A673 (cell line): ENCODE measurements around the gene ERICH4. TPM values are rescaled to one million over a fixed set of nuclear protein-coding genes. Genes with fewer than 3 reads are reported as not detected.

Experiments used
- BruUV-seq: library from RNA; stranded (reverse); fragments of 400-500 nt; replicated peaks from 2 replicates; lab custom pipeline; 2021; lab: Mats Ljungman, UMichigan
- CTCF ChIA-PET: fragments of 300-600 bp; sonication (Branson Sonifier 250); formaldehyde crosslinking; loops from one replicate; lab custom pipeline; 2022; ENCODE audit warnings: antibody characterized with exemption; lab: Charles Lee
- POLR2A ChIA-PET: fragments of 300-600 bp; sonication (Branson Sonifier 250); formaldehyde crosslinking; loops from one replicate; lab custom pipeline; 2022; ENCODE audit warnings: antibody characterized with exemption; ENCODE audit not compliant: low non-redundant PET; lab: Charles Lee
- DNase-seq: peaks from one replicate; pipeline ENCODE4 v3.0.0-alpha.2; 2015; ENCODE audit warnings: low spot score
- H3K27ac ChIP-seq: fragments of 200-600 bp; sonication (generic); 2 replicates; pipeline ENCODE4 v1.5.1; 2016; ENCODE audit warnings: mixed run types, low read depth, mild to moderate bottlenecking, mixed read lengths, antibody characterized with exemption, low read length; ENCODE audit not compliant: poor library complexity, severe bottlenecking
- H3K27me3 ChIP-seq: fragments of 200-600 bp; sonication (generic); replicated peaks from 2 replicates; pipeline ENCODE4 v1.6.1; 2017; ENCODE audit warnings: mixed run types, low read depth, mild to moderate bottlenecking, mixed read lengths, antibody characterized with exemption, low read length; ENCODE audit not compliant: insufficient read depth, poor library complexity
- H3K36me3 ChIP-seq: fragments of 200-600 bp; sonication (generic); 2 replicates; pipeline ENCODE4 v1.6.1; 2016; ENCODE audit warnings: mixed run types, mild to moderate bottlenecking, mixed read lengths, antibody characterized with exemption, low read length; ENCODE audit not compliant: insufficient read depth, poor library complexity, severe bottlenecking
- H3K4me1 ChIP-seq: fragments of 200-600 bp; sonication (generic); 2 replicates; pipeline ENCODE4 v1.6.1; 2017; ENCODE audit warnings: mixed run types, mild to moderate bottlenecking, mixed read lengths, antibody characterized with exemption, low read length; ENCODE audit not compliant: insufficient read depth, poor library complexity, severe bottlenecking
- H3K4me3 ChIP-seq: fragments of 200-600 bp; sonication (generic); 2 replicates; pipeline ENCODE4 v1.5.1; 2016; ENCODE audit warnings: low read depth, mixed run types, mild to moderate bottlenecking, mixed read lengths, low read length; ENCODE audit not compliant: poor library complexity, severe bottlenecking
- H3K9me3 ChIP-seq: fragments of 200-600 bp; sonication (generic); 2 replicates; pipeline ENCODE4 v1.6.1; 2016; ENCODE audit warnings: mixed run types, low read depth, mild to moderate bottlenecking, mixed read lengths, antibody characterized with exemption, low read length; ENCODE audit not compliant: poor library complexity, severe bottlenecking
- EZH2 ChIP-seq: fragments of 200-600 bp; sonication (generic); IDR thresholded peaks from 2 replicates; pipeline ENCODE4 v1.6.1; 2017; ENCODE audit warnings: borderline replicate concordance, low read depth, mild to moderate bottlenecking, mixed read lengths, antibody characterized with exemption, low read length; ENCODE audit not compliant: poor library complexity, severe bottlenecking
- intact Hi-C: fragments of 100-400 bp; cut with micrococcal nuclease; formaldehyde crosslinking; loops from one replicate; pipeline ENCODE4 v1.10.0; 2022; ENCODE audit not compliant: unreplicated experiment
- total RNA-seq: library from RNA; stranded (reverse); gene quantifications from 2 replicates; pipeline ENCODE4 v1.2.3, GENCODE V29; 2021
- TF ChIP-seq, protein P1 (sequence below): fragments of 300-800, 200-600 bp; sonication (generic); conservative IDR thresholded peaks from 2 replicates; pipeline ENCODE4 v1.5.1; 2017; ENCODE audit warnings: low read depth, mild to moderate bottlenecking, antibody characterized with exemption, low read length, moderate library complexity, mixed read lengths

ERICH4 gene
- total RNA-seq, 1 experiment from 2014 or later = not detected

DNA sequence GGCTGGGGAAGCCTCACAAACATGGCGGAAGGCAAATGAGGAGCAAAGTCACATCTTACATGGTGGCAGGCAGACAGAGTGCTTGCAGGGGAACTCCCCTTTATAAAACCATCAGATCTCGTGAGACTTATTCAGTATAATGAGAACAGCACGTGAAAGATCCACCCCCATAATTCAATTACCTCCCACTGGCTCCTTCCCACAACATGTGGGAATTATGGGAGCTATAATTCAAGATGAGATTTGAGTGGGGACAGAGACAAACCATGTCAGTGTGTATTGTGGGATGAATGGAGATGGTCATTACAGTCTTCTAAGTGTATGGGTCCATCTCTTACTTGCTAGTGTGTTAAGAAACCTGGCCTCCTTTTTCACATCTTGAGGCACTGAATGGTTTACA is 40.9 kb upstream of the ERICH4 start:
- intact Hi-C loops = no loop called here
- no peaks in the 10 kb centered on the region for H3K27me3 ChIP-seq
- no peak for DNase-seq
- ChIA-PET POLR2A (interaction anchor here (0.5 kb wide), 1 partner anchor 47 kb away, joined by 3 read pairs; no protein-coding TSS in a partner anchor), CTCF (no interaction called here)
- no peaks in the 10 kb centered on the region for H3K36me3 ChIP-seq
- H3K4me1 ChIP-seq = peaks cover 10% of the 10 kb centered on the region
- no peaks in the 10 kb centered on the region for H3K9me3 ChIP-seq
- no peak overlapping the region for H3K4me3 ChIP-seq
- TF ChIP-seq EZH2 = no peak
- TF ChIP-seq, protein P1, sequence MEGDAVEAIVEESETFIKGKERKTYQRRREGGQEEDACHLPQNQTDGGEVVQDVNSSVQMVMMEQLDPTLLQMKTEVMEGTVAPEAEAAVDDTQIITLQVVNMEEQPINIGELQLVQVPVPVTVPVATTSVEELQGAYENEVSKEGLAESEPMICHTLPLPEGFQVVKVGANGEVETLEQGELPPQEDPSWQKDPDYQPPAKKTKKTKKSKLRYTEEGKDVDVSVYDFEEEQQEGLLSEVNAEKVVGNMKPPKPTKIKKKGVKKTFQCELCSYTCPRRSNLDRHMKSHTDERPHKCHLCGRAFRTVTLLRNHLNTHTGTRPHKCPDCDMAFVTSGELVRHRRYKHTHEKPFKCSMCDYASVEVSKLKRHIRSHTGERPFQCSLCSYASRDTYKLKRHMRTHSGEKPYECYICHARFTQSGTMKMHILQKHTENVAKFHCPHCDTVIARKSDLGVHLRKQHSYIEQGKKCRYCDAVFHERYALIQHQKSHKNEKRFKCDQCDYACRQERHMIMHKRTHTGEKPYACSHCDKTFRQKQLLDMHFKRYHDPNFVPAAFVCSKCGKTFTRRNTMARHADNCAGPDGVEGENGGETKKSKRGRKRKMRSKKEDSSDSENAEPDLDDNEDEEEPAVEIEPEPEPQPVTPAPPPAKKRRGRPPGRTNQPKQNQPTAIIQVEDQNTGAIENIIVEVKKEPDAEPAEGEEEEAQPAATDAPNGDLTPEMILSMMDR = no peak
- H3K27ac ChIP-seq = no peak overlapping the region
- BruUV-seq = no TSS peak

- no TSS peak for BruUV-seq
- Histone ChIP-seq H3K9me3 (no peaks in the 10 kb centered on the region), H3K4me1 (peaks cover 10% of the 10 kb centered on the region), H3K36me3 (no peaks in the 10 kb centered on the region), H3K27me3 (no peaks in the 10 kb centered on the region), H3K27ac (no peak overlapping the region), H3K4me3 (no peak overlapping the region)
- POLR2A ChIA-PET = no interaction called here
- DNase-seq = no peak
- TF ChIP-seq EZH2 = no peak
- TF ChIP-seq, protein P1 = no peak
- intact Hi-C loops = no loop called here
- CTCF ChIA-PET = no interaction called here
These were observed 39.6 kb upstream of the ERICH4 start for GRCh38 chr19:41403181-41403970.

DNA sequence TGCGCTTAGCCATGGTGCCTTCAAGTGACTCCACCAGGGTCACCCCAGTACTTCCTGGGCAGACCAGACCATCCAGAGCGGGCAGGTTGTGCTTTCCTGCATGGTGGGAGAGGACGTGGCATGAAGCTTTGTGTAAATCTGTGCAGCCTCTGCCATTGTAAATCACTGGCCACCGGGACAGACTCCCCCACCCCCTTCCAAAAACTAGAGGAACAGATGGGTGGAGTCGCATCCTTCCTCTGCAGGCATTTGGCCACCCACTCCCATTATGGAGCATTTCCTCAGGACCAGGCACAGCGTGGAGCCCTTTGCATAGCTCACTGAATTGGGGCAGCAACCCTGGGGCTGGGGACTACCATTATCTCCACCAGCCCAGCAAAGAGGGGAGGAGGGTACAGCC is 37.2 kb upstream of the ERICH4 start:
- no peak overlapping the region for H3K4me3 ChIP-seq
- DNase-seq = no peak
- H3K4me1 ChIP-seq = no peaks in the 10 kb centered on the region
- POLR2A ChIA-PET = no interaction called here
- CTCF ChIA-PET = interaction anchor here (0.5 kb wide), 1 partner anchor 137 kb away, joined by 5 read pairs; no protein-coding TSS in a partner anchor
- intact Hi-C loops = no loop called here
- BruUV-seq = no TSS peak
- no peak for TF ChIP-seq EZH2
- TF ChIP-seq, protein P1 = no peak
- H3K27me3 ChIP-seq = no peaks in the 10 kb centered on the region
- H3K27ac ChIP-seq = no peak overlapping the region
- no peaks in the 10 kb centered on the region for H3K9me3 ChIP-seq
- no peaks in the 10 kb centered on the region for H3K36me3 ChIP-seq
